Upper lobe of left lung (tissue), 4 donors: ENCODE data around the gene RFXANK.

Source experiments
- POLR2A ChIP-seq, 4 donors: fragments of 450-650 bp; IDR thresholded peaks; one replicate each; pipeline ENCODE4 v1.5.1; 2016 to 2017; ENCODE audit warnings: antibody characterized with exemption in 4 of 4, mild to moderate bottlenecking in 2 of 4
- TF ChIP-seq, protein P1 (sequence below), 6 experiments: fragments of 450-650 bp in 4 of 6; fragments of 200-600 bp in 2 of 6; sonication (generic) in 2 of 6; IDR thresholded peaks; one replicate each; pipeline ENCODE4 v1.5.1; 2016 to 2019; ENCODE audit warnings: antibody characterized with exemption in 6 of 6

DNA sequence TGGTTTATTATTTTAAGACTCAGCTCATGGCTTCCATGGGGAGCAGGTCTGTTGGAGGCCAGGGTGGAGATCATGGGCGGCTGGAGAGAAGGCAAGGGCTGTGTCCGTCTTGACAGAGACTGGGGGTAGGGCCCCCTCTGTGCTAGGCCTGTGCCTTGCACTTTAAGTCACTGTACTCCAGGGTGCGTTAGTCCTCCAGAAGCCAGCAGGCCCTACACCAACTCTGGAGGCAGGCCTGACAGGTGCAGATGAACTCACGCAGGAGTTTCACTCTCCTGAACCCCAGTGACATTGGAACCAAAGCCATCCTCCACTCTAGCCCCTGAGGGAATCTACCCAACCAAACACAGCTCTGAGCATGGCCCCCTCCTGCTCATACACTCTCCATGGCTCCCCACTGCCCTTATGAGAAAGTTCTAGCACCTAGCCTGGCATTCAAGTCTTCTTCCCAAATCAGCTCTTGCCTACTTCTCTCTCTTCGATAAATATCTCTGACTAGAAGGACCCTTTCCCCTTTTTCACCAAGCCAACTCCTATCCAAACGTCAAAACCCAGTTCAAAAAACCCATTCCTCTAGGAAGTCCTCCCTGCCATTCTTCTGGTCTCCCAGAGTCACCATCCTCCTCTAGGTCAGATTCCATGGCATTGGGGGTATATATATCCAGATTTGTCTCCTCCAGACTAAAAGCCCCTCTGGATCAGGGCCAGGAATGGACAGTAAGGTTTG lies 37.1 kb upstream of the RFXANK start:
- TF ChIP-seq, protein P1, sequence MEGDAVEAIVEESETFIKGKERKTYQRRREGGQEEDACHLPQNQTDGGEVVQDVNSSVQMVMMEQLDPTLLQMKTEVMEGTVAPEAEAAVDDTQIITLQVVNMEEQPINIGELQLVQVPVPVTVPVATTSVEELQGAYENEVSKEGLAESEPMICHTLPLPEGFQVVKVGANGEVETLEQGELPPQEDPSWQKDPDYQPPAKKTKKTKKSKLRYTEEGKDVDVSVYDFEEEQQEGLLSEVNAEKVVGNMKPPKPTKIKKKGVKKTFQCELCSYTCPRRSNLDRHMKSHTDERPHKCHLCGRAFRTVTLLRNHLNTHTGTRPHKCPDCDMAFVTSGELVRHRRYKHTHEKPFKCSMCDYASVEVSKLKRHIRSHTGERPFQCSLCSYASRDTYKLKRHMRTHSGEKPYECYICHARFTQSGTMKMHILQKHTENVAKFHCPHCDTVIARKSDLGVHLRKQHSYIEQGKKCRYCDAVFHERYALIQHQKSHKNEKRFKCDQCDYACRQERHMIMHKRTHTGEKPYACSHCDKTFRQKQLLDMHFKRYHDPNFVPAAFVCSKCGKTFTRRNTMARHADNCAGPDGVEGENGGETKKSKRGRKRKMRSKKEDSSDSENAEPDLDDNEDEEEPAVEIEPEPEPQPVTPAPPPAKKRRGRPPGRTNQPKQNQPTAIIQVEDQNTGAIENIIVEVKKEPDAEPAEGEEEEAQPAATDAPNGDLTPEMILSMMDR (IDR thresholded peaks at IDR 0.05), result no peak
- TF ChIP-seq POLR2A (IDR thresholded peaks at IDR 0.05), result no peak
